Measurements from ENCODE around the gene SAP30BP. TPM values are rescaled to one million over a fixed set of nuclear protein-coding genes. Genes with fewer than 3 reads are reported as not detected.

SAP30BP gene
- total and polyA plus RNA-seq, 4 donors: 20.9 to 33.4 (median 30.2) TPM

DNA sequence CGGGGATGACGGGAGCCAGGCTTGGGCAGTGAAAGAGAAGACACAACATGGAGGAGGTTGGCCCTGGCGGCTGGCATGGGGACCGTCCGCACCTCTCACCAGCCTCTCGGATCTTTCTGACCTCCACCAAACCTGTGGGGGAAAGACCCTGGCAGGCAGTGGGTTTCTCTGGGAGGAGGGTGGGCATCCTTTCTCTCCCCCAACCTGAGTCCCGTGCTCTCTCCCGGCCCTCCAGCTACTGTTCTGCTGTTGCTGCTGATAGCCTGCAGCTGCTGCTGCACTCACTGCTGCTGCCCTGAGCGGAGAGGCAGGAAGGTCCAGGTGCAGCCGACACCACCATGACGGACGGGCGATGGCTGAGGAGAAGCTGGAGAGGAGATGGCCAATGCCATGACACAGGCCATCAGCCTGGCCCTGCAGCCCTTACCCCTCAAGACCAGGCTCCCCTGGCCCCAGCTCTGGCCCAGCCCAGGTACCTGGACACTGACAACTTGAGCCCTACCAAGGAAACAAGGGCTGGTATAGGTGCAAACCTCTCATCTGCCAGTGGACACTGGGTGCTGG is 26.5 kb upstream of the SAP30BP start:
- Histone ChIP-seq H3K9ac (ENCODE audit: low read depth in 1 of 2, low read length in 2 of 2) (no peak overlapping the region), H3K36me3 (ENCODE audit: control insufficient read depth in 4 of 4, insufficient read depth in 3 of 4, low read depth in 1 of 4, low read length in 3 of 4) (peaks cover 0 to 9% (median 2%) of the 10 kb centered on the region in 4 donors), H3K4me3 (ENCODE audit: low read depth in 1 of 3, low read length in 3 of 3) (no peak overlapping the region), H3K9me3 (ENCODE audit: control insufficient read depth in 4 of 4, low read length in 3 of 4) (no peaks in the 10 kb centered on the region), H3K4me1 (ENCODE audit: control insufficient read depth in 4 of 4, insufficient read depth in 4 of 4, low read length in 3 of 4) (peaks cover 0 to 3% (median 2%) of the 10 kb centered on the region in 4 donors), H3K27me3 (ENCODE audit: control insufficient read depth in 4 of 4, insufficient read depth in 4 of 4, low read length in 3 of 4) (no peaks in the 10 kb centered on the region), H3K27ac (ENCODE audit: low read depth in 1 of 2, low read length in 2 of 2) (no peak overlapping the region)
- TF ChIP-seq, protein P1, sequence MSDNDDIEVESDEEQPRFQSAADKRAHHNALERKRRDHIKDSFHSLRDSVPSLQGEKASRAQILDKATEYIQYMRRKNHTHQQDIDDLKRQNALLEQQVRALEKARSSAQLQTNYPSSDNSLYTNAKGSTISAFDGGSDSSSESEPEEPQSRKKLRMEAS (IDR thresholded peaks at IDR 0.05): no peak
- no peak for TF ChIP-seq GABPA (IDR thresholded peaks at IDR 0.05 in 1 of 2, conservative IDR thresholded peaks at IDR 0.05 in 1 of 2)
- TF ChIP-seq NR2F2 (IDR thresholded peaks at IDR 0.05): no peak
- TF ChIP-seq EGR1 (IDR thresholded peaks at IDR 0.05; ENCODE audit: low read depth in 2 of 2): no peak
- TF ChIP-seq, protein P2, sequence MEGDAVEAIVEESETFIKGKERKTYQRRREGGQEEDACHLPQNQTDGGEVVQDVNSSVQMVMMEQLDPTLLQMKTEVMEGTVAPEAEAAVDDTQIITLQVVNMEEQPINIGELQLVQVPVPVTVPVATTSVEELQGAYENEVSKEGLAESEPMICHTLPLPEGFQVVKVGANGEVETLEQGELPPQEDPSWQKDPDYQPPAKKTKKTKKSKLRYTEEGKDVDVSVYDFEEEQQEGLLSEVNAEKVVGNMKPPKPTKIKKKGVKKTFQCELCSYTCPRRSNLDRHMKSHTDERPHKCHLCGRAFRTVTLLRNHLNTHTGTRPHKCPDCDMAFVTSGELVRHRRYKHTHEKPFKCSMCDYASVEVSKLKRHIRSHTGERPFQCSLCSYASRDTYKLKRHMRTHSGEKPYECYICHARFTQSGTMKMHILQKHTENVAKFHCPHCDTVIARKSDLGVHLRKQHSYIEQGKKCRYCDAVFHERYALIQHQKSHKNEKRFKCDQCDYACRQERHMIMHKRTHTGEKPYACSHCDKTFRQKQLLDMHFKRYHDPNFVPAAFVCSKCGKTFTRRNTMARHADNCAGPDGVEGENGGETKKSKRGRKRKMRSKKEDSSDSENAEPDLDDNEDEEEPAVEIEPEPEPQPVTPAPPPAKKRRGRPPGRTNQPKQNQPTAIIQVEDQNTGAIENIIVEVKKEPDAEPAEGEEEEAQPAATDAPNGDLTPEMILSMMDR (IDR thresholded peaks at IDR 0.05; ENCODE audit: low read depth, low read length, missing input control): no peak
- TF ChIP-seq FOXA1 (IDR thresholded peaks at IDR 0.05): no peak
- TF ChIP-seq FOXA2 (IDR thresholded peaks at IDR 0.05): no peak
- no peak for TF ChIP-seq YY1 (IDR thresholded peaks at IDR 0.05)
- 98% methylated on average over 13 of the region's 13 CpGs for WGBS
- DNase-seq (ENCODE audit: low spot score): no peak

DNA sequence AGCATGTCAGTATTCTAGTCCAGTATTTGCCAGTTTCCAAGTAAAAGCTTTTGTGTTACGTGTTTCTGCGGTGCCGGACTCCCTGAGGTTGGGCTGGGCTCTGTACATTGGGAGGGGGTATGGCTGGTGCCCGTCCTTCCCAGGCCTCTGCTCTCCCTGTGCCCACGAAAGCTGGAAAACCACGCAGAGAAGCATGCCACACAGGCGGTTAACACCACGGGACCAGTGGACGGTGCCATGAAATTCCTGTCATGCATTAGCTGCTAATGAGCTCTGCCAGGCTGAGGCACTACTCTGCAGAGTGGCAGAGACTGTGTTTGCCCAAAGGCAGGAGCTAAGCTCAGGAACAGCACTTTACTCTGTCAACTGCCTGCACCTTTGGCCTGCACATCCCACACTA is 25.8 kb upstream of the SAP30BP start:
- no peak for DNase-seq (ENCODE audit: low spot score)
- no peaks in the 10 kb centered on the region for H3K27me3 ChIP-seq (ENCODE audit: control insufficient read depth in 4 of 4, insufficient read depth in 4 of 4, low read length in 3 of 4)
- no peaks in the 10 kb centered on the region for H3K9me3 ChIP-seq (ENCODE audit: control insufficient read depth in 4 of 4, low read length in 3 of 4)
- no peak overlapping the region for H3K27ac ChIP-seq (ENCODE audit: low read depth in 1 of 2, low read length in 2 of 2)
- whole genome bisulfite sequencing: 96% methylated on average over 9 of the region's 9 CpGs
- no peak overlapping the region for H3K4me3 ChIP-seq (ENCODE audit: low read depth in 1 of 3, low read length in 3 of 3)
- TF ChIP-seq NR2F2 (IDR thresholded peaks at IDR 0.05): no peak
- TF ChIP-seq, protein P3, sequence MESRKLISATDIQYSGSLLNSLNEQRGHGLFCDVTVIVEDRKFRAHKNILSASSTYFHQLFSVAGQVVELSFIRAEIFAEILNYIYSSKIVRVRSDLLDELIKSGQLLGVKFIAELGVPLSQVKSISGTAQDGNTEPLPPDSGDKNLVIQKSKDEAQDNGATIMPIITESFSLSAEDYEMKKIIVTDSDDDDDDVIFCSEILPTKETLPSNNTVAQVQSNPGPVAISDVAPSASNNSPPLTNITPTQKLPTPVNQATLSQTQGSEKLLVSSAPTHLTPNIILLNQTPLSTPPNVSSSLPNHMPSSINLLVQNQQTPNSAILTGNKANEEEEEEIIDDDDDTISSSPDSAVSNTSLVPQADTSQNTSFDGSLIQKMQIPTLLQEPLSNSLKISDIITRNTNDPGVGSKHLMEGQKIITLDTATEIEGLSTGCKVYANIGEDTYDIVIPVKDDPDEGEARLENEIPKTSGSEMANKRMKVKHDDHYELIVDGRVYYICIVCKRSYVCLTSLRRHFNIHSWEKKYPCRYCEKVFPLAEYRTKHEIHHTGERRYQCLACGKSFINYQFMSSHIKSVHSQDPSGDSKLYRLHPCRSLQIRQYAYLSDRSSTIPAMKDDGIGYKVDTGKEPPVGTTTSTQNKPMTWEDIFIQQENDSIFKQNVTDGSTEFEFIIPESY (IDR thresholded peaks at IDR 0.05): no peak
- TF ChIP-seq GABPA (IDR thresholded peaks at IDR 0.05 in 1 of 2, conservative IDR thresholded peaks at IDR 0.05 in 1 of 2): no peak
- TF ChIP-seq YY1 (IDR thresholded peaks at IDR 0.05): no peak
- TF ChIP-seq, protein P4, sequence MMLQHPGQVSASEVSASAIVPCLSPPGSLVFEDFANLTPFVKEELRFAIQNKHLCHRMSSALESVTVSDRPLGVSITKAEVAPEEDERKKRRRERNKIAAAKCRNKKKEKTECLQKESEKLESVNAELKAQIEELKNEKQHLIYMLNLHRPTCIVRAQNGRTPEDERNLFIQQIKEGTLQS (IDR thresholded peaks at IDR 0.05): no peak
- TF ChIP-seq FOXA1 (IDR thresholded peaks at IDR 0.05): no peak
- TF ChIP-seq EGR1 (IDR thresholded peaks at IDR 0.05; ENCODE audit: low read depth in 2 of 2): no peak
- TF ChIP-seq SP1 (IDR thresholded peaks at IDR 0.05): no peak
- no peak for TF ChIP-seq RAD21 (IDR thresholded peaks at IDR 0.05)
- peaks cover 1 to 9% (median 7%) of the 10 kb centered on the region in 4 donors for H3K4me1 ChIP-seq (ENCODE audit: control insufficient read depth in 4 of 4, insufficient read depth in 4 of 4, low read length in 3 of 4)
- no peak overlapping the region for H3K9ac ChIP-seq (ENCODE audit: low read depth in 1 of 2, low read length in 2 of 2)
- peaks cover 0 to 9% (median 2%) of the 10 kb centered on the region in 4 donors for H3K36me3 ChIP-seq (ENCODE audit: control insufficient read depth in 4 of 4, insufficient read depth in 3 of 4, low read depth in 1 of 4, low read length in 3 of 4)

DNA sequence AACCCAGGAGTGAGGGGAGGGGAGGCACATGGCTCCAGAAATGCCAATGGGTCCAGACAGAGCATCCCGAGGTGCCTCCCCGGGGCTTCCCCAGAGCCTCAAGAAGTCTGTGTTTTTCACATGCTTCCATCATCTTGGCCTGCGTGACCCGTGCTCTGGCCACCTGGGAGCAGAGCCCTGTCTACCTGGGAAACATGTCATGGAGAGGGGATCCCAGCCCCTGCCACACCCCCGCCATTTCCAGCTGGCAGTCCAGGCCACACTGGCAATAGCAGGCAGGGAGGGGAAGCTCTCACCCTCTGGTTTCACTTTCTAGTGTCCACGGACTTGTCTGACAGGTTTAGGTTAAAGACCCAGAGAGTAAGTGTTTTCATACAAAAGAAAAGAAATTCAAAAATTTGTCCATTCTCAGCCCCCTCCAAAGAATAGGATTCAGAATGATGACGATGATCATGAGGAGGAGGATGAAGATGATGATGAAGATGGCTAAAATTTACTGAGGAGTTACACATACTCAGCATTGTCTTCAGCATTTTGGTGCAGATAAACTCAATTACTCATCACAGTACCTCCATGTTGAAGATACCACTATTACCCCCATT is 24.9 kb upstream of the SAP30BP start:
- H3K4me3 ChIP-seq (ENCODE audit: low read depth in 1 of 3, low read length in 3 of 3): no peak overlapping the region
- H3K9ac ChIP-seq (ENCODE audit: low read depth in 1 of 2, low read length in 2 of 2): no peak overlapping the region
- no peak for DNase-seq (ENCODE audit: low spot score)
- 85% methylated on average over 7 of the region's 7 CpGs for WGBS
- H3K27ac ChIP-seq (ENCODE audit: low read depth in 1 of 2, low read length in 2 of 2): no peak overlapping the region
- peaks cover 6 to 17% (median 11%) of the 10 kb centered on the region in 4 donors for H3K4me1 ChIP-seq (ENCODE audit: control insufficient read depth in 4 of 4, insufficient read depth in 4 of 4, low read length in 3 of 4)
- H3K36me3 ChIP-seq (ENCODE audit: control insufficient read depth in 4 of 4, insufficient read depth in 3 of 4, low read depth in 1 of 4, low read length in 3 of 4): peaks cover 0 to 9% (median 2%) of the 10 kb centered on the region in 4 donors
- no peaks in the 10 kb centered on the region for H3K9me3 ChIP-seq (ENCODE audit: control insufficient read depth in 4 of 4, low read length in 3 of 4)
- H3K27me3 ChIP-seq (ENCODE audit: control insufficient read depth in 4 of 4, insufficient read depth in 4 of 4, low read length in 3 of 4): no peaks in the 10 kb centered on the region
- TF ChIP-seq, protein P3 (IDR thresholded peaks at IDR 0.05): no peak
- TF ChIP-seq FOXA2 (IDR thresholded peaks at IDR 0.05): no peak
- no peak for TF ChIP-seq EGR1 (IDR thresholded peaks at IDR 0.05; ENCODE audit: low read depth in 2 of 2)
- TF ChIP-seq NR2F2 (IDR thresholded peaks at IDR 0.05): no peak
- TF ChIP-seq, protein P5, sequence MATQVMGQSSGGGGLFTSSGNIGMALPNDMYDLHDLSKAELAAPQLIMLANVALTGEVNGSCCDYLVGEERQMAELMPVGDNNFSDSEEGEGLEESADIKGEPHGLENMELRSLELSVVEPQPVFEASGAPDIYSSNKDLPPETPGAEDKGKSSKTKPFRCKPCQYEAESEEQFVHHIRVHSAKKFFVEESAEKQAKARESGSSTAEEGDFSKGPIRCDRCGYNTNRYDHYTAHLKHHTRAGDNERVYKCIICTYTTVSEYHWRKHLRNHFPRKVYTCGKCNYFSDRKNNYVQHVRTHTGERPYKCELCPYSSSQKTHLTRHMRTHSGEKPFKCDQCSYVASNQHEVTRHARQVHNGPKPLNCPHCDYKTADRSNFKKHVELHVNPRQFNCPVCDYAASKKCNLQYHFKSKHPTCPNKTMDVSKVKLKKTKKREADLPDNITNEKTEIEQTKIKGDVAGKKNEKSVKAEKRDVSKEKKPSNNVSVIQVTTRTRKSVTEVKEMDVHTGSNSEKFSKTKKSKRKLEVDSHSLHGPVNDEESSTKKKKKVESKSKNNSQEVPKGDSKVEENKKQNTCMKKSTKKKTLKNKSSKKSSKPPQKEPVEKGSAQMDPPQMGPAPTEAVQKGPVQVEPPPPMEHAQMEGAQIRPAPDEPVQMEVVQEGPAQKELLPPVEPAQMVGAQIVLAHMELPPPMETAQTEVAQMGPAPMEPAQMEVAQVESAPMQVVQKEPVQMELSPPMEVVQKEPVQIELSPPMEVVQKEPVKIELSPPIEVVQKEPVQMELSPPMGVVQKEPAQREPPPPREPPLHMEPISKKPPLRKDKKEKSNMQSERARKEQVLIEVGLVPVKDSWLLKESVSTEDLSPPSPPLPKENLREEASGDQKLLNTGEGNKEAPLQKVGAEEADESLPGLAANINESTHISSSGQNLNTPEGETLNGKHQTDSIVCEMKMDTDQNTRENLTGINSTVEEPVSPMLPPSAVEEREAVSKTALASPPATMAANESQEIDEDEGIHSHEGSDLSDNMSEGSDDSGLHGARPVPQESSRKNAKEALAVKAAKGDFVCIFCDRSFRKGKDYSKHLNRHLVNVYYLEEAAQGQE (IDR thresholded peaks at IDR 0.05): no peak
- no peak for TF ChIP-seq HNF4G (IDR thresholded peaks at IDR 0.05)
- TF ChIP-seq, protein P4 (IDR thresholded peaks at IDR 0.05): no peak
- TF ChIP-seq RAD21 (IDR thresholded peaks at IDR 0.05): no peak
- TF ChIP-seq HNF4A (conservative IDR thresholded peaks at IDR 0.05): no peak
